Measurements from ENCODE around the gene DCTN2.

GRCh38 chr12:57530396-57531142 is 16.4 kb downstream of the DCTN2 start:
- TF ChIP-seq CTCF (conservative IDR thresholded peaks at IDR 0.05; ENCODE audit: low read length) = no peak
- no peak for TF ChIP-seq EZH2phosphoT487 (IDR thresholded peaks at IDR 0.05; ENCODE audit: borderline replicate concordance, low read depth, low read length)
